ENCODE results near the gene ZFAND2B.

- TF ChIP-seq CTCF (IDR thresholded peaks at IDR 0.05; ENCODE audit: low read depth, low read length) (no peak), EZH2phosphoT487 (IDR thresholded peaks at IDR 0.05; ENCODE audit: low read depth) (no peak)
These were observed at the start of gene ZFAND2B for GRCh38 chr2:219206328-219207133.

All from OCI-LY3 (cell line).